Kidney (tissue), 14 donors: ENCODE results near the gene SLC18A3. TPM values are rescaled to one million over a fixed set of nuclear protein-coding genes. Genes with fewer than 3 reads are reported as not detected.

Experiments
- DNase-seq, 5 donors: peaks; one replicate each; pipeline ENCODE4 v3.0.0-alpha.2; 2013 to 2020
- FAIRE-seq: peaks from 2 replicates; lab custom pipeline; 2012; peaks lifted over from hg19 to GRCh38; lab: Jason Lieb, UNC
- H3K27ac ChIP-seq, 2 donors: one replicate each; pipeline ENCODE4 v1.7.0; 2013; ENCODE audit warnings: low read depth in 2 of 2, low read length in 2 of 2, inconsistent platforms in 1 of 2
- H3K27me3 ChIP-seq: one replicate; pipeline ENCODE4 v1.7.1; 2013; ENCODE audit warnings: low read length, inconsistent platforms; ENCODE audit not compliant: control insufficient read depth, insufficient read depth
- H3K36me3 ChIP-seq, 3 donors: one replicate each; pipeline versions ENCODE4 v1.7.0 to v1.7.1; 2013; ENCODE audit warnings: low read length in 3 of 3, control low read depth in 1 of 3, inconsistent platforms in 1 of 3; ENCODE audit not compliant: insufficient read depth in 3 of 3, control insufficient read depth in 2 of 3
- H3K4me1 ChIP-seq, 3 donors: one replicate each; pipeline versions ENCODE4 v1.7.0 to v1.7.1; 2013; ENCODE audit warnings: low read length in 3 of 3, inconsistent platforms in 1 of 3, low read depth in 1 of 3; ENCODE audit not compliant: control insufficient read depth in 2 of 3, insufficient read depth in 2 of 3
- H3K4me3 ChIP-seq, 3 donors: one replicate each; pipeline versions ENCODE4 v1.7.0 to v1.8.1; 2013; ENCODE audit warnings: low read length in 3 of 3, control low read depth in 1 of 3, inconsistent platforms in 1 of 3
- H3K9ac ChIP-seq, 3 donors: one replicate each; pipeline versions ENCODE4 v1.7.0 to v1.7.1; 2013; ENCODE audit warnings: low read length in 3 of 3, control low read depth in 1 of 3, inconsistent platforms in 1 of 3
- H3K9me3 ChIP-seq, 3 donors: one replicate each; pipeline versions ENCODE4 v1.7.0 to v1.7.1; 2013; ENCODE audit warnings: low read length in 3 of 3, control low read depth in 1 of 3, inconsistent platforms in 1 of 3; ENCODE audit not compliant: control insufficient read depth in 2 of 3, insufficient read depth in 1 of 3
- intact Hi-C: fragments of 100-400 bp; cut with DNase I; formaldehyde crosslinking; loops from one replicate; pipeline ENCODE4 v1.11.1; 2022
- polyA plus RNA-seq: library from polyadenylated mRNA; stranded (reverse); fragments of 350-450 nt; fragmentation: Illumina TruSeq; extraction: RNeasy Lipid Tissue Mini Kit (QIAGEN cat#74804); gene quantifications from one replicate; pipeline ENCODE4 v1.2.3, GENCODE V29; 2014; ENCODE audit warnings: low read depth, low replicate concordance; ENCODE audit not compliant: insufficient read depth
- total RNA-seq: library from RNA; stranded (reverse); fragmentation: NEBNext Ultra II Directional; extraction: Animal tissue kit (Norgen Biotek cat#: 25700); gene quantifications from one replicate; pipeline ENCODE4 v1.2.1, GENCODE V29; 2021
- TF ChIP-seq, protein P1 (sequence below): IDR thresholded peaks from 3 replicates; pipeline ENCODE4 v1.5.1; 2012; ENCODE audit warnings: mild to moderate bottlenecking, moderate library complexity, borderline replicate concordance; ENCODE audit not compliant: insufficient read depth; ENCODE audit errors: extremely low read depth
- donor health status: control.
- donor health status: control.
- donor health status: control.
- donor health status: control.
- donor health status: control.
- donor health status: DM: yes; HTN: yes; CAD: no.
- donor health status: Normal renal cell carcinoma (clear cell type).

The SLC18A3 gene
- total and polyA plus RNA-seq, 2 donors from 2014 or later: not detected

DNA sequence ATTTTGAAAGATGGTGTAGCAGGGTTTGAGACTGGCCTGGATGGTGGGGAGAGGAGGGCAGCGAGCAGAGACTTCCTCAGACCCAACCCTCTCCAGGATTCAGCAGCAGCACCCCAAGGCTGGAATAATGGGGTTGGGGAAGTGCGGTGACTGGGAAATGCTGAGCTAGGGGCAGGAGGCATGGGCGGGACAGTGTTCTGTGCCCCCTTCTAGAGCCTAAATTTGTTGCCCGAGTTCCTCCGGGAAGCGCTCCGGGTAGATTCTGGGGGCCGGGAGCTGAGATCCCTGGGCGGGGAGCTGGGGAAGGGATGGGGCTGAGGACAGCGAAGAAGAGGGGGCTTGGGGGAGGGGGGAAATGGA is 3.8 kb downstream of the SLC18A3 start, which contains the start of gene CHAT:
Gene CHAT, plus strand, starts transcription at position 156 of the 360 bp plus-strand sequence. Its CDS starts 153 bp downstream, at position 309.
- H3K4me1 ChIP-seq: peaks cover 0 to 14% (median 0%) of the 10 kb centered on the region in 3 donors
- no peak within 1 kb of the TSS for H3K27ac ChIP-seq
- TF ChIP-seq, protein P1, sequence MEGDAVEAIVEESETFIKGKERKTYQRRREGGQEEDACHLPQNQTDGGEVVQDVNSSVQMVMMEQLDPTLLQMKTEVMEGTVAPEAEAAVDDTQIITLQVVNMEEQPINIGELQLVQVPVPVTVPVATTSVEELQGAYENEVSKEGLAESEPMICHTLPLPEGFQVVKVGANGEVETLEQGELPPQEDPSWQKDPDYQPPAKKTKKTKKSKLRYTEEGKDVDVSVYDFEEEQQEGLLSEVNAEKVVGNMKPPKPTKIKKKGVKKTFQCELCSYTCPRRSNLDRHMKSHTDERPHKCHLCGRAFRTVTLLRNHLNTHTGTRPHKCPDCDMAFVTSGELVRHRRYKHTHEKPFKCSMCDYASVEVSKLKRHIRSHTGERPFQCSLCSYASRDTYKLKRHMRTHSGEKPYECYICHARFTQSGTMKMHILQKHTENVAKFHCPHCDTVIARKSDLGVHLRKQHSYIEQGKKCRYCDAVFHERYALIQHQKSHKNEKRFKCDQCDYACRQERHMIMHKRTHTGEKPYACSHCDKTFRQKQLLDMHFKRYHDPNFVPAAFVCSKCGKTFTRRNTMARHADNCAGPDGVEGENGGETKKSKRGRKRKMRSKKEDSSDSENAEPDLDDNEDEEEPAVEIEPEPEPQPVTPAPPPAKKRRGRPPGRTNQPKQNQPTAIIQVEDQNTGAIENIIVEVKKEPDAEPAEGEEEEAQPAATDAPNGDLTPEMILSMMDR: no peak
- H3K4me3 ChIP-seq: no peak within 1 kb of the TSS
- FAIRE-seq: no peak
- DNase-seq: no peak
- peaks cover 47% of the 10 kb centered on the region for H3K27me3 ChIP-seq
- H3K36me3 ChIP-seq: no peaks in the 10 kb centered on the region
- no peak within 1 kb of the TSS for H3K9ac ChIP-seq
- intact Hi-C loops: no loop called here
- H3K9me3 ChIP-seq: no peaks in the 10 kb centered on the region

DNA sequence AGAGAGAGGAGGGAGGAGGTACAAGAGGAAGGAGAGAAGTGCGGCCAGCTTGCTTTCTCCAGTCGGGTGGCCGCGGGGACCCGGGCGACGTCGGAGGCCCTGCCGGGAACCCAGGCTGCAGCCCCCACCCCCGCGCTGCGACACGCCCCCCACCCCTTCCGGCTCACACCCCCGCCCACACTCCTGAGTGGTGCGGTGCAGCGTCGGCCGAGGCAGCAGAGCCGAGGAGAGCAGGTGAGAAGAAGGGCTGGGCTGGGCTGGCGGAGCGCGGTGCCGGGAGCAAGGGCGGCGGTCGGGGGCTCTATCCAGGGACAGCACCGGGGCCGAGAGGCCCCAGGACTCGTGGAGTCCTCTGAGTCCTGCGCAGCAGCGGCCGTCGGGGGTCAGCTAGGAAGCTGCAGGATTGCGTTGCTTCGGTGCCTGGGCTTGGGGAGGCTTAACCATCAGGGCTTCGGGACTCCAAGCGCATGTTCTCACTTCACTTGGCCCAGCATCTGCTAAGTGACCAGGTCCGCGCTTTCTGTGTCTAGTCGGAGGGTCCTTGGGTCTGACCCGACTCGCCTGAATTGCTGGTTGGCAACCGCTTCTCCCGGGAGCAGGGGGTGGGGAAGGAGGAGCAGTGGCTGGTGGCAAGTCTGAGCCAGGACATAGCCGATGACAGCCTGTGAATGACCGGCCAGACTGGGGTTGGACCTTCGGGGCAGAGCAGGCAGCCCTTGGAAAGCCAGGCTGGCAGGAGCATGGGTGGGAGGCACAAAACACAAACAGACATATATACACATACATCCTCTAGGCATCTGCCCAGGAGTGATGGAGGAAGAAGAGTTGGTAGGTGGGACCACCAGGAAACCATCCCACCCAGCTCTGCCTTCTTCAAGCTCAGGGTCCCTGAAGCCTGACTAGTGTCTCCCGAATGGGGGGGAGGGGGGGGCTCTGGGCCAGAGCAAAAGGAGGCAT is 4.4 kb downstream of the SLC18A3 start:
- Histone ChIP-seq H3K9me3 (no peaks in the 10 kb centered on the region), H3K9ac (no peak overlapping the region), H3K4me1 (peaks cover 0 to 14% (median 0%) of the 10 kb centered on the region in 3 donors), H3K27me3 (peaks cover 47% of the 10 kb centered on the region), H3K27ac (no peak overlapping the region), H3K4me3 (no peak overlapping the region), H3K36me3 (no peaks in the 10 kb centered on the region)
- TF ChIP-seq, protein P1: no peak
- no peak for FAIRE-seq
- intact Hi-C loops: no loop called here
- DNase-seq: peak in 1 of 5 donors; percentile 36

DNA sequence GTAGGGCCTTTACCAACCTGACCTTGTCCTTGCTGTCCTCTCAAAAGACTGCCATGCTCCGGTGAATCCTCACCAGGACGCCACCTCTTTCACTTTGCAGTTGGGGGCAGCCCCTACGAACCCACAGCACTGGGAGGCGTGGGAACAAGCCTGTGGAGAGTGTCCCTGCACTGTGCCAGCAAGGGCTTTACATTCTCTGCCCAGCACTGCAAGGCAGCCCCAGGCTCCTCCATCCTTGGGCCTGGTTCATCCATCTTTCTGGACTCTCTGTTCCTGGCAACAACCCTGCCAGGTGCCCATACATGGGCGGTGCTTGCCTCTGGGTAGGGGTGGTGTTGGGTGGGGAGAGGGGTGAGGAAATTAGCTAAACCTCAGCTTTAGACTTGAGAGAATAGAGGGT is 5.1 kb downstream of the SLC18A3 start:
- H3K9ac ChIP-seq: no peak overlapping the region
- no peak overlapping the region for H3K4me3 ChIP-seq
- intact Hi-C loops: no loop called here
- H3K4me1 ChIP-seq: peaks cover 0 to 14% (median 0%) of the 10 kb centered on the region in 3 donors
- H3K36me3 ChIP-seq: no peaks in the 10 kb centered on the region
- no peaks in the 10 kb centered on the region for H3K9me3 ChIP-seq
- DNase-seq (no peak), FAIRE-seq (no peak)
- H3K27ac ChIP-seq: no peak overlapping the region
- TF ChIP-seq, protein P1: no peak
- peaks cover 47% of the 10 kb centered on the region for H3K27me3 ChIP-seq
